PC-9 (cell line): ENCODE results near the gene C6orf163.

Experiments
- EZH2 ChIP-seq: fragments of 200-600 bp; sonication (generic); IDR thresholded peaks from 2 replicates; pipeline ENCODE4 v1.8.0; 2017; ENCODE audit warnings: antibody characterized with exemption, low read depth
- TF ChIP-seq, protein P1 (sequence below): fragments of 200-600 bp; sonication (generic); conservative IDR thresholded peaks from 2 replicates; pipeline ENCODE4 v1.6.1; 2017; ENCODE audit warnings: mixed run types, antibody characterized with exemption, mild to moderate bottlenecking, moderate library complexity

DNA sequence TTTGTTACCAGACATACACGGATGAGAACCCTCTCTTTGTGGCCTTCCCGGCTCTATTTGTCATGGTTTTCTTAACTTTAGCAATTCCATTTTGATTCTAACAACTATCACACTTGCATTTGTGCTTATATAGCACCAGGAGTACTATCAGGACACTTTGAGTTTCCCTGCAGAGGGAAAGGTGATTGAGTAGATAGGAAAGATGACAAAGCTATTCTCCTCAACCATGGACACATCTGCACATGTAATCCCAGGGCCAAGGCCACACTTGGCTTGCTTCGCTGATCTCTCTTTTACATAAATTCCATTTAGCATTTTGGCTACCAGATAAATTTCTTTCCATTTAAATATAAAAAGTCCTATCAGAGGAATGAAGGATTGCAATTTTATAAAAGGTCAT lies 39.8 kb downstream of the C6orf163 start:
- TF ChIP-seq, protein P1, sequence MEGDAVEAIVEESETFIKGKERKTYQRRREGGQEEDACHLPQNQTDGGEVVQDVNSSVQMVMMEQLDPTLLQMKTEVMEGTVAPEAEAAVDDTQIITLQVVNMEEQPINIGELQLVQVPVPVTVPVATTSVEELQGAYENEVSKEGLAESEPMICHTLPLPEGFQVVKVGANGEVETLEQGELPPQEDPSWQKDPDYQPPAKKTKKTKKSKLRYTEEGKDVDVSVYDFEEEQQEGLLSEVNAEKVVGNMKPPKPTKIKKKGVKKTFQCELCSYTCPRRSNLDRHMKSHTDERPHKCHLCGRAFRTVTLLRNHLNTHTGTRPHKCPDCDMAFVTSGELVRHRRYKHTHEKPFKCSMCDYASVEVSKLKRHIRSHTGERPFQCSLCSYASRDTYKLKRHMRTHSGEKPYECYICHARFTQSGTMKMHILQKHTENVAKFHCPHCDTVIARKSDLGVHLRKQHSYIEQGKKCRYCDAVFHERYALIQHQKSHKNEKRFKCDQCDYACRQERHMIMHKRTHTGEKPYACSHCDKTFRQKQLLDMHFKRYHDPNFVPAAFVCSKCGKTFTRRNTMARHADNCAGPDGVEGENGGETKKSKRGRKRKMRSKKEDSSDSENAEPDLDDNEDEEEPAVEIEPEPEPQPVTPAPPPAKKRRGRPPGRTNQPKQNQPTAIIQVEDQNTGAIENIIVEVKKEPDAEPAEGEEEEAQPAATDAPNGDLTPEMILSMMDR: no peak
- TF ChIP-seq EZH2: no peak
